ENCODE data around the gene IFIH1. TPM values are rescaled to one million over a fixed set of nuclear protein-coding genes. Genes with fewer than 3 reads are reported as not detected.
A peak's percentile ranks its signal among the peaks of the same experiment; 100 is the strongest.

The IFIH1 gene
- total RNA-seq, 1 donor from 2014 or later = 2.1 TPM

- no peak overlapping the region for H3K9ac ChIP-seq (ENCODE audit: low read depth in 1 of 3, low read length in 3 of 3)
- peak overlapping the region in 1 of 3 donors; percentile 34 for H3K4me3 ChIP-seq (ENCODE audit: low read length in 3 of 3)
- peaks cover 0 to 12% (median 5%) of the 10 kb centered on the region in 3 donors for H3K4me1 ChIP-seq (ENCODE audit: control insufficient read depth in 3 of 3, insufficient read depth in 3 of 3, low read length in 3 of 3)
- no peaks in the 10 kb centered on the region for H3K27me3 ChIP-seq (ENCODE audit: control insufficient read depth in 3 of 3, insufficient read depth in 3 of 3, low read length in 3 of 3)
- no peaks in the 10 kb centered on the region for H3K9me3 ChIP-seq (ENCODE audit: control insufficient read depth in 3 of 3, low read length in 3 of 3)
- H3K27ac ChIP-seq (ENCODE audit: low read depth, low read length) = no peak overlapping the region
- no peaks in the 10 kb centered on the region for H3K36me3 ChIP-seq (ENCODE audit: control insufficient read depth in 3 of 3, insufficient read depth in 3 of 3, low read length in 3 of 3)
Observed at GRCh38 chr2:162315938-162316337, 2.5 kb downstream of the IFIH1 start.

GRCh38 chr2:162312853-162313252 lies 5.6 kb downstream of the IFIH1 start:
- Histone ChIP-seq H3K4me1 (ENCODE audit: control insufficient read depth in 3 of 3, insufficient read depth in 3 of 3, low read length in 3 of 3) (peaks cover 0 to 3% (median 0%) of the 10 kb centered on the region in 3 donors), H3K27ac (ENCODE audit: low read depth, low read length) (no peak overlapping the region), H3K27me3 (ENCODE audit: control insufficient read depth in 3 of 3, insufficient read depth in 3 of 3, low read length in 3 of 3) (no peaks in the 10 kb centered on the region), H3K9ac (ENCODE audit: low read depth in 1 of 3, low read length in 3 of 3) (no peak overlapping the region), H3K36me3 (ENCODE audit: control insufficient read depth in 3 of 3, insufficient read depth in 3 of 3, low read length in 3 of 3) (no peaks in the 10 kb centered on the region), H3K4me3 (ENCODE audit: low read length in 3 of 3) (no peak overlapping the region), H3K9me3 (ENCODE audit: control insufficient read depth in 3 of 3, low read length in 3 of 3) (no peaks in the 10 kb centered on the region)

GRCh38 chr2:162308747-162309503 lies 9.6 kb downstream of the IFIH1 start:
- H3K27me3 ChIP-seq (ENCODE audit: control insufficient read depth in 3 of 3, insufficient read depth in 3 of 3, low read length in 3 of 3) = no peaks in the 10 kb centered on the region
- H3K27ac ChIP-seq (ENCODE audit: low read depth, low read length) = no peak overlapping the region
- H3K9me3 ChIP-seq (ENCODE audit: control insufficient read depth in 3 of 3, low read length in 3 of 3) = no peaks in the 10 kb centered on the region
- H3K36me3 ChIP-seq (ENCODE audit: control insufficient read depth in 3 of 3, insufficient read depth in 3 of 3, low read length in 3 of 3) = no peaks in the 10 kb centered on the region
- H3K4me3 ChIP-seq (ENCODE audit: low read length in 3 of 3) = no peak overlapping the region
- no peak overlapping the region for H3K9ac ChIP-seq (ENCODE audit: low read depth in 1 of 3, low read length in 3 of 3)
- H3K4me1 ChIP-seq (ENCODE audit: control insufficient read depth in 3 of 3, insufficient read depth in 3 of 3, low read length in 3 of 3) = no peaks in the 10 kb centered on the region

GRCh38 chr2:162305901-162306300 lies 12.6 kb downstream of the IFIH1 start:
- Histone ChIP-seq H3K36me3 (ENCODE audit: control insufficient read depth in 3 of 3, insufficient read depth in 3 of 3, low read length in 3 of 3) (no peaks in the 10 kb centered on the region), H3K4me3 (ENCODE audit: low read length in 3 of 3) (no peak overlapping the region), H3K27ac (ENCODE audit: low read depth, low read length) (no peak overlapping the region), H3K4me1 (ENCODE audit: control insufficient read depth in 3 of 3, insufficient read depth in 3 of 3, low read length in 3 of 3) (no peaks in the 10 kb centered on the region), H3K9ac (ENCODE audit: low read depth in 1 of 3, low read length in 3 of 3) (no peak overlapping the region), H3K27me3 (ENCODE audit: control insufficient read depth in 3 of 3, insufficient read depth in 3 of 3, low read length in 3 of 3) (no peaks in the 10 kb centered on the region), H3K9me3 (ENCODE audit: control insufficient read depth in 3 of 3, low read length in 3 of 3) (no peaks in the 10 kb centered on the region)

- Histone ChIP-seq H3K27me3 (ENCODE audit: control insufficient read depth in 3 of 3, insufficient read depth in 3 of 3, low read length in 3 of 3) (no peaks in the 10 kb centered on the region), H3K9ac (ENCODE audit: low read depth in 1 of 3, low read length in 3 of 3) (no peak overlapping the region), H3K27ac (ENCODE audit: low read depth, low read length) (no peak overlapping the region), H3K36me3 (ENCODE audit: control insufficient read depth in 3 of 3, insufficient read depth in 3 of 3, low read length in 3 of 3) (no peaks in the 10 kb centered on the region), H3K4me3 (ENCODE audit: low read length in 3 of 3) (no peak overlapping the region), H3K9me3 (ENCODE audit: control insufficient read depth in 3 of 3, low read length in 3 of 3) (no peaks in the 10 kb centered on the region), H3K4me1 (ENCODE audit: control insufficient read depth in 3 of 3, insufficient read depth in 3 of 3, low read length in 3 of 3) (no peaks in the 10 kb centered on the region)
Observed at GRCh38 chr2:162301877-162302276, 16.6 kb downstream of the IFIH1 start.

- no peaks in the 10 kb centered on the region for H3K4me1 ChIP-seq (ENCODE audit: control insufficient read depth in 3 of 3, insufficient read depth in 3 of 3, low read length in 3 of 3)
- H3K4me3 ChIP-seq (ENCODE audit: low read length in 3 of 3) = peak overlapping the region in 1 of 3 donors; percentile 11
- H3K36me3 ChIP-seq (ENCODE audit: control insufficient read depth in 3 of 3, insufficient read depth in 3 of 3, low read length in 3 of 3) = no peaks in the 10 kb centered on the region
- H3K9ac ChIP-seq (ENCODE audit: low read depth in 1 of 3, low read length in 3 of 3) = peak overlapping the region in 1 of 3 donors; percentile 2
- no peaks in the 10 kb centered on the region for H3K9me3 ChIP-seq (ENCODE audit: control insufficient read depth in 3 of 3, low read length in 3 of 3)
- H3K27ac ChIP-seq (ENCODE audit: low read depth, low read length) = no peak overlapping the region
- H3K27me3 ChIP-seq (ENCODE audit: control insufficient read depth in 3 of 3, insufficient read depth in 3 of 3, low read length in 3 of 3) = no peaks in the 10 kb centered on the region
Observed at GRCh38 chr2:162301151-162301804, 17.2 kb downstream of the IFIH1 start.

- Histone ChIP-seq H3K4me3 (ENCODE audit: low read length in 3 of 3) (no peak overlapping the region), H3K27me3 (ENCODE audit: control insufficient read depth in 3 of 3, insufficient read depth in 3 of 3, low read length in 3 of 3) (no peaks in the 10 kb centered on the region), H3K4me1 (ENCODE audit: control insufficient read depth in 3 of 3, insufficient read depth in 3 of 3, low read length in 3 of 3) (no peaks in the 10 kb centered on the region), H3K9me3 (ENCODE audit: control insufficient read depth in 3 of 3, low read length in 3 of 3) (no peaks in the 10 kb centered on the region), H3K27ac (ENCODE audit: low read depth, low read length) (no peak overlapping the region), H3K36me3 (ENCODE audit: control insufficient read depth in 3 of 3, insufficient read depth in 3 of 3, low read length in 3 of 3) (no peaks in the 10 kb centered on the region), H3K9ac (ENCODE audit: low read depth in 1 of 3, low read length in 3 of 3) (no peak overlapping the region)
Observed at GRCh38 chr2:162300266-162300665, 18.2 kb downstream of the IFIH1 start.

- no peaks in the 10 kb centered on the region for H3K4me1 ChIP-seq (ENCODE audit: control insufficient read depth in 3 of 3, insufficient read depth in 3 of 3, low read length in 3 of 3)
- no peaks in the 10 kb centered on the region for H3K27me3 ChIP-seq (ENCODE audit: control insufficient read depth in 3 of 3, insufficient read depth in 3 of 3, low read length in 3 of 3)
- no peak overlapping the region for H3K9ac ChIP-seq (ENCODE audit: low read depth in 1 of 3, low read length in 3 of 3)
- H3K27ac ChIP-seq (ENCODE audit: low read depth, low read length) = no peak overlapping the region
- H3K4me3 ChIP-seq (ENCODE audit: low read length in 3 of 3) = no peak overlapping the region
- no peaks in the 10 kb centered on the region for H3K36me3 ChIP-seq (ENCODE audit: control insufficient read depth in 3 of 3, insufficient read depth in 3 of 3, low read length in 3 of 3)
- no peaks in the 10 kb centered on the region for H3K9me3 ChIP-seq (ENCODE audit: control insufficient read depth in 3 of 3, low read length in 3 of 3)
Observed at GRCh38 chr2:162298669-162299335, 19.7 kb downstream of the IFIH1 start.

GRCh38 chr2:162297925-162298552 lies 20.4 kb downstream of the IFIH1 start:
- no peak overlapping the region for H3K4me3 ChIP-seq (ENCODE audit: low read length in 3 of 3)
- H3K9ac ChIP-seq (ENCODE audit: low read depth in 1 of 3, low read length in 3 of 3) = no peak overlapping the region
- no peaks in the 10 kb centered on the region for H3K4me1 ChIP-seq (ENCODE audit: control insufficient read depth in 3 of 3, insufficient read depth in 3 of 3, low read length in 3 of 3)
- no peak overlapping the region for H3K27ac ChIP-seq (ENCODE audit: low read depth, low read length)
- no peaks in the 10 kb centered on the region for H3K27me3 ChIP-seq (ENCODE audit: control insufficient read depth in 3 of 3, insufficient read depth in 3 of 3, low read length in 3 of 3)
- no peaks in the 10 kb centered on the region for H3K36me3 ChIP-seq (ENCODE audit: control insufficient read depth in 3 of 3, insufficient read depth in 3 of 3, low read length in 3 of 3)
- H3K9me3 ChIP-seq (ENCODE audit: control insufficient read depth in 3 of 3, low read length in 3 of 3) = no peaks in the 10 kb centered on the region

GRCh38 chr2:162295009-162295408 lies 23.5 kb downstream of the IFIH1 start:
- H3K27ac ChIP-seq (ENCODE audit: low read depth, low read length) = no peak overlapping the region
- H3K4me1 ChIP-seq (ENCODE audit: control insufficient read depth in 3 of 3, insufficient read depth in 3 of 3, low read length in 3 of 3) = no peaks in the 10 kb centered on the region
- no peak overlapping the region for H3K9ac ChIP-seq (ENCODE audit: low read depth in 1 of 3, low read length in 3 of 3)

More at GRCh38 chr2:162295009-162295408, 23.5 kb downstream of the IFIH1 start:
- no peak overlapping the region for H3K4me3 ChIP-seq (ENCODE audit: low read length in 3 of 3)
- no peaks in the 10 kb centered on the region for H3K9me3 ChIP-seq (ENCODE audit: control insufficient read depth in 3 of 3, low read length in 3 of 3)
- H3K36me3 ChIP-seq (ENCODE audit: control insufficient read depth in 3 of 3, insufficient read depth in 3 of 3, low read length in 3 of 3) = no peaks in the 10 kb centered on the region
- H3K27me3 ChIP-seq (ENCODE audit: control insufficient read depth in 3 of 3, insufficient read depth in 3 of 3, low read length in 3 of 3) = no peaks in the 10 kb centered on the region

Data from skeletal muscle tissue (tissue), 4 donors.